RKO (cell line): ENCODE data around the gene GALNT7.
A peak's percentile ranks its signal among the peaks of the same experiment; 100 is the strongest.

Source experiments
- DNase-seq: peaks from one replicate; pipeline ENCODE4 v3.0.0-alpha.2; 2016; ENCODE audit warnings: low spot score

GALNT7 gene

GRCh38 chr4:173307778-173308177 is 139.2 kb downstream of the GALNT7 start:
- no peak for DNase-seq

- no peak for DNase-seq
These were observed 142.8 kb downstream of the GALNT7 start for GRCh38 chr4:173311368-173311767.

GRCh38 chr4:173314715-173315114 is 146.1 kb downstream of the GALNT7 start:
- no peak for DNase-seq

- DNase-seq = no peak
These were observed 147.4 kb downstream of the GALNT7 start for GRCh38 chr4:173316060-173316459.

- DNase-seq = peak; percentile 38
These were observed 148.4 kb downstream of the GALNT7 start for GRCh38 chr4:173317004-173317403.

- DNase-seq = no peak
These were observed 149.6 kb downstream of the GALNT7 start for GRCh38 chr4:173318240-173318639.

- DNase-seq = peak; percentile 81
These were observed 150.1 kb downstream of the GALNT7 start for GRCh38 chr4:173318648-173319211.

GRCh38 chr4:173319696-173320095 is 151.1 kb downstream of the GALNT7 start:
- no peak for DNase-seq

GRCh38 chr4:173325007-173325736 is 156.6 kb downstream of the GALNT7 start:
- DNase-seq = no peak

- no peak for DNase-seq
These were observed 159.8 kb downstream of the GALNT7 start for GRCh38 chr4:173328236-173328901.

GRCh38 chr4:173330590-173330989 is 162.0 kb downstream of the GALNT7 start:
- no peak for DNase-seq

GRCh38 chr4:173332021-173332487 is 163.4 kb downstream of the GALNT7 start:
- DNase-seq = peak; percentile 32

- DNase-seq = peak; percentile 61
These were observed 164.5 kb downstream of the GALNT7 start for GRCh38 chr4:173332963-173333657.

- DNase-seq = peak; percentile 23
These were observed 165.1 kb downstream of the GALNT7 start for GRCh38 chr4:173333658-173334084.

GRCh38 chr4:173334085-173334890 is 165.7 kb downstream of the GALNT7 start, which contains the start of gene HMGB2:
TSS of gene HMGB2 (minus strand) at chr4:173334358. CDS start at chr4:173333649, 709 bp downstream.
- DNase-seq = peak; percentile 99

- peak; percentile 93 for DNase-seq
These were observed 166.5 kb downstream of the GALNT7 start for GRCh38 chr4:173334891-173335752.

GRCh38 chr4:173337463-173337862 is 168.9 kb downstream of the GALNT7 start:
- peak; percentile 37 for DNase-seq

- DNase-seq = no peak
These were observed 175.3 kb downstream of the GALNT7 start for GRCh38 chr4:173343832-173344397.

GRCh38 chr4:173345648-173346047 is 177.0 kb downstream of the GALNT7 start:
- no peak for DNase-seq

- peak; percentile 65 for DNase-seq
These were observed 177.5 kb downstream of the GALNT7 start for GRCh38 chr4:173346074-173346473.
